GM12891 (cell line): ENCODE data around the gene FAF1.
"Not testable (repeated sequence)": the region's sequence is repeated elsewhere in the genome, so short reads cannot be mapped to it uniquely, and the experiment has no call there.

Experiments used
- PAX5 ChIP-seq: IDR thresholded peaks from 2 replicates; pipeline ENCODE4 v1.6.1; 2011; ENCODE audit warnings: low read length, moderate library complexity, mild to moderate bottlenecking; ENCODE audit not compliant: insufficient read depth, severe bottlenecking
- POLR2A ChIP-seq: IDR thresholded peaks from 2 replicates; pipeline ENCODE4 v1.6.1; 2011; ENCODE audit warnings: low read depth, low read length, control low read depth
- POLR2AphosphoS5 ChIP-seq: IDR thresholded peaks from 2 replicates; pipeline ENCODE4 v1.6.1; 2011; ENCODE audit warnings: low read depth, low read length, control low read depth
- POU2F2 ChIP-seq: IDR thresholded peaks from 2 replicates; pipeline ENCODE4 v1.6.1; 2011; ENCODE audit warnings: low read depth, mild to moderate bottlenecking, control low read depth, low read length, moderate library complexity
- SPI1 ChIP-seq: IDR thresholded peaks from 2 replicates; pipeline ENCODE4 v1.6.1; 2011; ENCODE audit warnings: low read depth, low read length, control low read depth
- TAF1 ChIP-seq: IDR thresholded peaks from 2 replicates; pipeline ENCODE4 v1.6.1; 2011; ENCODE audit warnings: low read depth, low read length, control low read depth

DNA sequence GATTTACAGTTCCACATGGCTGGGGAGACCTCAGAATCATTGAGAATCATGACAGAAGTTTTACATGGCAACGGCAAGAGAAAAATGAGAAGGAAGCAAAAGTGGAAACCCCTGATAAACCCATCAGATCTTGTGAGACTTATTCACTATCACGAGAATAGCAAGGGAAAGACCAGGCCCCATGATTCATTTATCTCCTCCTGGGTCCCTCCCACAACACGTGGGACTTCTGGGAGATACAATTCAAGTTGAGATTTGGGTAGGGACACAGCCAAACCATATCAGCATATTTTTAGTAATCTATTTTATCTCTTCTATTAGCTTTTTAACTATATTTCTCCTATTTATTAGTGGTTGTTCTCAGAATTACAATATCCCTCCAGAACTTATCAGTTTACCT, 26.3 kb downstream of the FAF1 start:
- TF ChIP-seq POLR2AphosphoS5, TAF1, POLR2A, POU2F2, SPI1, PAX5: not testable (repeated sequence)
